OCI-LY1 (cell line): Measurements from ENCODE around the gene POU5F1.

Experiments used
- EZH2 ChIP-seq: fragments of 200-600 bp; sonication (generic), shearing (Covaris generic); IDR thresholded peaks from 2 replicates; pipeline ENCODE4 v1.8.0; 2017; ENCODE audit warnings: borderline replicate concordance, mixed run types, mild to moderate bottlenecking, antibody characterized with exemption, low read length, moderate library complexity, mixed read lengths
- TF ChIP-seq, protein P1 (sequence below): fragments of 200-600 bp; sonication (generic), shearing (Covaris generic); IDR thresholded peaks from 2 replicates; pipeline ENCODE4 v1.5.1; 2017; ENCODE audit warnings: mild to moderate bottlenecking, antibody characterized with exemption, low read length, moderate library complexity, mixed read lengths

DNA sequence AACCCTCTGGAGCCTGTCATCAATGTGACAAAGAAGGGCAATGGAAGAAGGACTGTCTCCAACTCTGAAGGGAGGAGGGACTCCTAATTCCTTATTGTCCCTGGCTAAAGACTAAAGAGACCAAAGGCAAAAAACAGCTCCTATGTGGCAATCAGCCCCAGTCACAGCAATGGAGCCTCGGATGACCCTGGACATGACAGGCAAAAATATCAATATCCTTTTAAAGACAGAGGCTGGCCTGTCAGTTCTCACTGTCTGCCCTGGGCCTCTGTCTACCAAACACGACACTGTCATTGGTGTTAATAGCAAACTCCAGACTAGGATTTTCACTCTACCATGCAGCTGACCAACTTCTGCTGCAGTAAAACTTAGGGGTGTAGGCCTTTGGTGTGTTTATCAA is 38.0 kb upstream of the POU5F1 start:
- TF ChIP-seq, protein P1, sequence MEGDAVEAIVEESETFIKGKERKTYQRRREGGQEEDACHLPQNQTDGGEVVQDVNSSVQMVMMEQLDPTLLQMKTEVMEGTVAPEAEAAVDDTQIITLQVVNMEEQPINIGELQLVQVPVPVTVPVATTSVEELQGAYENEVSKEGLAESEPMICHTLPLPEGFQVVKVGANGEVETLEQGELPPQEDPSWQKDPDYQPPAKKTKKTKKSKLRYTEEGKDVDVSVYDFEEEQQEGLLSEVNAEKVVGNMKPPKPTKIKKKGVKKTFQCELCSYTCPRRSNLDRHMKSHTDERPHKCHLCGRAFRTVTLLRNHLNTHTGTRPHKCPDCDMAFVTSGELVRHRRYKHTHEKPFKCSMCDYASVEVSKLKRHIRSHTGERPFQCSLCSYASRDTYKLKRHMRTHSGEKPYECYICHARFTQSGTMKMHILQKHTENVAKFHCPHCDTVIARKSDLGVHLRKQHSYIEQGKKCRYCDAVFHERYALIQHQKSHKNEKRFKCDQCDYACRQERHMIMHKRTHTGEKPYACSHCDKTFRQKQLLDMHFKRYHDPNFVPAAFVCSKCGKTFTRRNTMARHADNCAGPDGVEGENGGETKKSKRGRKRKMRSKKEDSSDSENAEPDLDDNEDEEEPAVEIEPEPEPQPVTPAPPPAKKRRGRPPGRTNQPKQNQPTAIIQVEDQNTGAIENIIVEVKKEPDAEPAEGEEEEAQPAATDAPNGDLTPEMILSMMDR = no peak
- no peak for TF ChIP-seq EZH2
